Muscle layer of colon (tissue), 2 donors: Measurements from ENCODE around the gene ACO2.
A peak's percentile ranks its signal among the peaks of the same experiment; 100 is the strongest.

Experiments used
- H3K27ac ChIP-seq: one replicate; pipeline ENCODE4 v1.7.0; 2013; ENCODE audit warnings: low read depth, mild to moderate bottlenecking, low read length, moderate library complexity
- H3K27me3 ChIP-seq, 2 donors: one replicate each; pipeline ENCODE4 v1.7.0; 2013; ENCODE audit warnings: low read length in 2 of 2, mild to moderate bottlenecking in 2 of 2; ENCODE audit not compliant: insufficient read depth in 2 of 2, control insufficient read depth in 1 of 2
- H3K36me3 ChIP-seq: one replicate; pipeline ENCODE4 v1.7.0; 2013; ENCODE audit warnings: mild to moderate bottlenecking, low read length; ENCODE audit not compliant: insufficient read depth
- H3K4me1 ChIP-seq: one replicate; pipeline ENCODE4 v1.7.0; 2013; ENCODE audit warnings: mild to moderate bottlenecking, low read length; ENCODE audit not compliant: insufficient read depth
- H3K4me3 ChIP-seq, 2 donors: one replicate each; pipeline ENCODE4 v1.7.0; 2013; ENCODE audit warnings: low read length in 2 of 2, low read depth in 1 of 2, mild to moderate bottlenecking in 1 of 2, moderate library complexity in 1 of 2
- H3K9ac ChIP-seq: one replicate; pipeline ENCODE4 v1.7.0; 2013; ENCODE audit warnings: low read length
- H3K9me3 ChIP-seq: one replicate; pipeline ENCODE4 v1.7.0; 2013; ENCODE audit warnings: mild to moderate bottlenecking, low read length
- donor health status: abdominal sarcoma.
- donor health status: Adenocarcinoma of cecum.

Gene ACO2

DNA sequence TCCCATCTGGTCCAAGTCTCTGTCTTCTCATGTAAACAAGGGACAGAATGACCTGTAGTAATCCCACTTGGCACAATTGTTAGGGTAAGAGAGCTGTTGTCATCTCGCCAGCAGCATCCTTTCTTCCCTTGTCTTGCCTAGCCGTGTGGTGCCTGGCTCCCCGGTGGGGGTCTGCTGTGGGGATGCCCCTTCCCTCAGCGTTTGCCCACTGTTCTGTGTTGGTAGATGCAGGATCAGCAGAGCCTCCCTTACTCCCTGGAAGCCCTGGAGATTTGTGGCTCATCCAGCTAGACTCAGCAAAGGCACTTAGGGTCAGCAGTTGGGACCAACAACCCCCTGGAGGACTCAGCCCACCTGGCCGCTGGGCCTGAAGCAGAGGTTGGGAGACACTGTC, 13.0 kb downstream of the ACO2 start:
- Histone ChIP-seq H3K9me3 (no peaks in the 10 kb centered on the region), H3K27ac (no peak overlapping the region), H3K4me1 (peaks cover 50% of the 10 kb centered on the region), H3K9ac (no peak overlapping the region), H3K4me3 (no peak overlapping the region), H3K27me3 (no peaks in the 10 kb centered on the region), H3K36me3 (peaks cover 9% of the 10 kb centered on the region)

GRCh38 chr22:41482319-41482935, 13.5 kb downstream of the ACO2 start:
- no peak overlapping the region for H3K4me3 ChIP-seq
- H3K27ac ChIP-seq: no peak overlapping the region
- no peak overlapping the region for H3K9ac ChIP-seq
- peaks cover 8% of the 10 kb centered on the region for H3K36me3 ChIP-seq
- H3K9me3 ChIP-seq: no peaks in the 10 kb centered on the region
- peaks cover 55% of the 10 kb centered on the region for H3K4me1 ChIP-seq
- no peaks in the 10 kb centered on the region for H3K27me3 ChIP-seq

- no peak overlapping the region for H3K4me3 ChIP-seq
- no peaks in the 10 kb centered on the region for H3K9me3 ChIP-seq
- peaks cover 5% of the 10 kb centered on the region for H3K36me3 ChIP-seq
- peaks cover 46% of the 10 kb centered on the region for H3K4me1 ChIP-seq
- H3K27me3 ChIP-seq: no peaks in the 10 kb centered on the region
- no peak overlapping the region for H3K27ac ChIP-seq
- H3K9ac ChIP-seq: no peak overlapping the region
Observed at GRCh38 chr22:41485033-41485432, 16.1 kb downstream of the ACO2 start.

DNA sequence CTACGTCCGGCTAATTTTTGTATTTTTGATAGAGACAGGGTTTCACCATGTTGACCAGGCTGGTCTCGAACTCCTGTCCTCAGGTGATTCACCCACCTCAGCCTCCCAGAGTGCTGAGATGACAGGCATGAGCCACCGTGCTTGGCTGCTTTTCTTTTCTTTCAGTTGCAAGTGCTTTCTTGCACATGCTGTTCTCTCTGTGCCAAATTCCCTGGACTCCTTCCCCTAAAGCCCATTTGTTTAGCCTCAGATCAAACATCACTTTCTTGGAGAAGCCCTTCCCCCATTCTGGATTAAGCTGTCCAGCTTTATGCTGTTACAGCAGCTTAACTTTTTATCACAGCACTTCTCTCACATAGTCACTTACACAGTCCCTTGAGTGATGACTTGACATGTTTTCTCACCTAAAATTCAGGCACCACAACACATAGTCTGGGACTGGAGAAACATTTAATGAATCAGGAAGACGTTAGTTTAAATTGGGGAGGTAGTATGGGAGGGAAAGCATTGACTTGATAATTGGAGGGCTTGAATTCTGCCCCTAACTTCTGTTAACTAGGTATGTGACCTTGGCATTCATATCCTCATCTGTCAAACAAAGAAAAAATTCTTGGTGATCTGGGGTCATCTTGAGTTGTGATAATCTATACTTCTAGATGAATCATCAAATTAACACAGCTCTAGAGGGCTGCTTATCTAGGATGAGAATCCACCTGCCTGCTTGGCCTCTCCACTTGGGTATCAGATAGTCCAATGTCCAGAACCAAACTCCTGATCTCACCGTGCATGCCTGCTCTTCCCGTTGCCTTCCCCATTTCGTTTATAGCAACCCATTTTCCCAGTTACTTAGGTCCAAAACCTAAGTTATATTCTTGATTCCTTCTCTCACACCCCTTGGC, 18.4 kb downstream of the ACO2 start:
- H3K36me3 ChIP-seq: peaks cover 5% of the 10 kb centered on the region
- H3K4me3 ChIP-seq: no peak overlapping the region
- H3K27me3 ChIP-seq: no peaks in the 10 kb centered on the region
- H3K4me1 ChIP-seq: peaks cover 43% of the 10 kb centered on the region
- H3K9me3 ChIP-seq: no peaks in the 10 kb centered on the region
- no peak overlapping the region for H3K9ac ChIP-seq
- no peak overlapping the region for H3K27ac ChIP-seq

DNA sequence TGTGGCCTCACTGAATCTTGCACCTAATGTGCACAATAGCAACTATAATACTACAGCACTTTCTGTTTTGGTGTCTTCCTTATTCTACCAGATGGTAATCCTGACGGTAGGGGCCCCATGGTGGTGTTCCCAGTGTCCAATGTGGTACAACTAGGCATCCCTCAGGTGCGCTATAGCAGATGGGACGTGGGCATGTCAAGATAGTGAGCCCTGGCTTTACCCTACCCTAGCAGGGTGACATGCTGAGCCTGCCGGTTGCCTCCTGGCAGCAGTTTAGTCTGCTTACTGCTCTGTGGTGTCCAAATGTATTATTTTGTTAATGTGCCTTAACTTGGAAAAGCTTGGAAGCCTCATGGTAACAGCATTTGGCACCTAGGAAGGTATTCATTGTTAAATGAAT, 19.2 kb downstream of the ACO2 start:
- Histone ChIP-seq H3K36me3 (peaks cover 5% of the 10 kb centered on the region), H3K9ac (no peak overlapping the region), H3K4me1 (peaks cover 35% of the 10 kb centered on the region), H3K9me3 (no peaks in the 10 kb centered on the region), H3K27ac (no peak overlapping the region), H3K27me3 (no peaks in the 10 kb centered on the region), H3K4me3 (no peak overlapping the region)

GRCh38 chr22:41488596-41489385, 19.9 kb downstream of the ACO2 start:
- H3K27me3 ChIP-seq: no peaks in the 10 kb centered on the region
- no peak overlapping the region for H3K27ac ChIP-seq
- no peak overlapping the region for H3K4me3 ChIP-seq
- H3K9me3 ChIP-seq: no peaks in the 10 kb centered on the region
- H3K36me3 ChIP-seq: peaks cover 5% of the 10 kb centered on the region
- H3K9ac ChIP-seq: no peak overlapping the region
- peaks cover 34% of the 10 kb centered on the region for H3K4me1 ChIP-seq

GRCh38 chr22:41491374-41492100, 22.6 kb downstream of the ACO2 start:
- no peaks in the 10 kb centered on the region for H3K9me3 ChIP-seq
- peaks cover 8% of the 10 kb centered on the region for H3K36me3 ChIP-seq
- peaks cover 34% of the 10 kb centered on the region for H3K4me1 ChIP-seq
- no peak overlapping the region for H3K4me3 ChIP-seq
- no peaks in the 10 kb centered on the region for H3K27me3 ChIP-seq
- H3K9ac ChIP-seq: no peak overlapping the region
- peak overlapping the region; percentile 79 for H3K27ac ChIP-seq

- no peaks in the 10 kb centered on the region for H3K9me3 ChIP-seq
- H3K27ac ChIP-seq: no peak overlapping the region
- H3K9ac ChIP-seq: no peak overlapping the region
- peaks cover 27% of the 10 kb centered on the region for H3K36me3 ChIP-seq
- no peaks in the 10 kb centered on the region for H3K27me3 ChIP-seq
- H3K4me1 ChIP-seq: no peaks in the 10 kb centered on the region
- no peak overlapping the region for H3K4me3 ChIP-seq
Observed at GRCh38 chr22:41498303-41498835, 29.5 kb downstream of the ACO2 start.

DNA sequence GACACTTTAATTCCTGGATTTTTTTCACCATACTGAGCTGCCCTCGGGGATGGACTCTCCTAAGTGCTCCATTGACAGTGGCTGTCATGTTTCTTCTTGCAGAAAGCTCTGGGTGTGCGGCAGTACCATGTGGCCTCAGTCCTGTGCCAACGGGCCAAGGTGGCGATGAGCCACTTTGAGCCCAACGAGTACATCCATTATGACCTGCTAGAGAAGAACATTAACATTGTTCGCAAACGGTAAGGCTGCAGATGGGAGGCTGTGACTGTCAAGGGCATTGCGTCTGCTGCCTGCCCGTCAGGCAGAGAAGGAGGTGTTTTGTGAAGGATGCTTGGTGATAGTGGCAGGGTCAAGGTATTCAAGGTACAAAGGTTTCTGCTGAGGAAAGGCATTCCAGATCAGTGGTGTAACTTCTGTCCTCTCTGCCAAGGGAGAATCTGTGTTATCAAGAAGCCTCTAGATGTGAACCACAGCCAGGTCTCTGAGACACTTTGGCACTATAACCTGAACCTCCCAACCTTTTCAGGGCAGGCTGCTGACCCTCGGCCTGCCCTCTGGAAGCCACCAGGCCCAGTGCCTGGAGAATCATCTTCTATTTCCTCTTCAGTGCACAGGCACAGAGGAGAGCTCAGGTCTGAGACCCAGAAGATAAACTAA, 30.8 kb downstream of the ACO2 start:
- Histone ChIP-seq H3K36me3 (peaks cover 38% of the 10 kb centered on the region), H3K9me3 (no peaks in the 10 kb centered on the region), H3K4me3 (no peak overlapping the region), H3K9ac (no peak overlapping the region), H3K4me1 (no peaks in the 10 kb centered on the region), H3K27me3 (no peaks in the 10 kb centered on the region), H3K27ac (no peak overlapping the region)

GRCh38 chr22:41500303-41500702, 31.4 kb downstream of the ACO2 start:
- Histone ChIP-seq H3K36me3 (peaks cover 38% of the 10 kb centered on the region), H3K4me3 (no peak overlapping the region), H3K9ac (no peak overlapping the region), H3K27me3 (no peaks in the 10 kb centered on the region), H3K27ac (no peak overlapping the region), H3K9me3 (no peaks in the 10 kb centered on the region), H3K4me1 (no peaks in the 10 kb centered on the region)
